NCI-H82 treated with DMSO at 0.1 percent for 48 hours (cell line): ENCODE results near the gene FUCA1.
"Not testable (repeated sequence)": the region's sequence is repeated elsewhere in the genome, so short reads cannot be mapped to it uniquely, and the experiment has no call there.

Source experiments
- DNase-seq: peaks from one replicate; lab custom pipeline; 2025; ENCODE audit not compliant: unreplicated experiment; lab: John Stamatoyannopoulos, UW

Gene FUCA1

GRCh38 chr1:23896491-23896890 lies 28.4 kb upstream of the FUCA1 start:
- DNase-seq, result no peak

- DNase-seq, result no peak
Observed at GRCh38 chr1:23895993-23896392, 27.9 kb upstream of the FUCA1 start.

GRCh38 chr1:23895082-23895481 lies 27.0 kb upstream of the FUCA1 start:
- no peak for DNase-seq

DNA sequence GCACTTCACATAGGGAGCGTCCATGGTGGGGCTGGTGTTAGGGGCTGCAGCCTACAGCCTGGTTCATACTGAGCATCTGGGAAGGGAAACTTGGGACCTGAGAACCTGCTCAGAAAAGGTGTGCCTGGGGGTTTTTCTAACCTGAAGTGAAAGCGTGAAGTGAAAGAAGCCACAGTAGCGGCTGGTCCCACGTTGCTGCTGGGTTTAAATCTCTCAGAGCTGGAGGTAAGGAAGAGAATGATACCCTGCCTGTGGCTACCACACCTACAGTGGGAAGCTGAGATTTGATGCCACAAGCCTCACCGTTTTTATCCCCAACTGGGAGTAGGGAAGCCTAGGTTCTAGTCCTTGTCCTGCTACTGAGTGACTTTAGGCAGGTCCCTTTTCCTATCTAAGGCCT lies 21.0 kb upstream of the FUCA1 start:
- no peak for DNase-seq

DNA sequence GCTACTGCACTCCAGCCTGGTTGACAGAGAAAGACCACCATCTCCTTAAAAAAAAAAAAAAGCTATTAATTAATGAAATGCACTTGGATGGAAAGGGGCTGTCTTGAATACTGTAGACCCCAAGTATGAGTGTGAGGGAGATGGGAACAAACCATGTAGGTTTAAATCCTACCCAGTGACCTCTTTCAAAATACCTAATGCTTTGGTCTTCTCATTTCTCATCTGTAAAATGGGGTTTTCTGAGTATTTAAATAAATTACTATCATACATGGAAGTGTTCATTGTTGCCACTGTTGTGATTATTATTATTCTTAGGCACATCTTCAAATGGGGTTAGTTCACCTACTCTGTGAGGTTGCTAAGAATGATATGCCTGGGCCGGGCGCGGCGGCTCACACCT lies 17.1 kb upstream of the FUCA1 start:
- no peak for DNase-seq

DNA sequence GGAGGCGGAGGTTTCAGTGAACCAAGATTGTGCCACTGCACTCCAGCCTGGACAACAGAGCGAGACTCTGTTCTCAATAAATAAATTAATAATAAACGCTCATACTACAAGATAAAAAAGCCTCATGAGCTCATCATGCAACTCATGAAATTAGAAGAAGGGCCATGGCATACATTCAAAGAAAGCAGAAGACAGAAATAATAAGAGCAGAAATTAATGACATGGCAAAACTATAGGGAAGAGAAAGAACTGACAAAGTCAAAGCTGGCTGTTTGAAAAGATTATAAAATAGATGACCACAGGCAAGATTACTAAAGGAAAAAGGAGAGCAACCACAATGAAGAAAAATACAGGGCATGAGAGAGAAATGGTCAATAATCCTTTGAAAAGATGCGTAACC lies 14.7 kb upstream of the FUCA1 start:
- DNase-seq, result no peak

- DNase-seq, result no peak
Observed at GRCh38 chr1:23879809-23880208, 11.7 kb upstream of the FUCA1 start.

GRCh38 chr1:23878668-23879067 lies 10.6 kb upstream of the FUCA1 start:
- DNase-seq, result no peak

DNA sequence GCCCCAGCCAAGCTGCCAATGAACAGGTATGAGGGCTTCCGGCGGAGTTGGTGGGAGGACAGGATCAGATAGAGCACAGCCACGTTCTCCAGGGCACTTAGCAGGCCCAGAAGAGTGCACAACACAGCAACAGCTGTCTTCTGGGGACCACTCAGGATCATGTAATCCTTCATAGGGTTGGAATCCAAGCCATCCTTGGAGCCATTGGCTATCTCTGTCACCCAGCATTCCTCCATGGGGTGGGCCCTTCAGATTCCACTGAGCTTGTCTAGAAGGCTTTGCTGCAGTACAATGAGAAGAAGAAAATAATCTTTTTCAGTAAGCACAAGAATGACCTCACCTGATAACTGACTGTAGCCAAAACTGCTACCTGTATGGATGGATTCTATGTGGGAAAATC lies 7.3 kb upstream of the FUCA1 start:
- no peak for DNase-seq

DNA sequence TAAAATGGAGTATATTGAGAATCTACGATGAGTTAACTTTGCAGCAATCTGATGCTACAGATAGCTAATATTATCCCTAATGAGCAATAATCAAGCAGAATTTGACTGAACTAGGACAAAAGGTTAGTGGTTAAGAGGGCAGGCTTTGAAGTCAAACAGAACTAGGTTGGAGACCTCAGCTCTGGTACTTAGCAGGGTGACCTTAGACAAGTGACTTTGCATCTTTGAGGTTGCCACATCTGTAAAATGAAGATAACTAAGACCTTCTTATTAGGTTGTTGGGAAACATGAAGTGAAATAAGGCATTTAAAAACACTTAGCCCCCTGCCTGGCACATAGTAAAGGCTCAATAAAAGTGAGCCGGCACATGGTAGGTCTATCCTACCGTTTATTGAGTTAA lies 4.3 kb upstream of the FUCA1 start:
- DNase-seq, result no peak

GRCh38 chr1:23869051-23869450 lies 961 bp upstream of the FUCA1 start:
- no peak for DNase-seq

DNA sequence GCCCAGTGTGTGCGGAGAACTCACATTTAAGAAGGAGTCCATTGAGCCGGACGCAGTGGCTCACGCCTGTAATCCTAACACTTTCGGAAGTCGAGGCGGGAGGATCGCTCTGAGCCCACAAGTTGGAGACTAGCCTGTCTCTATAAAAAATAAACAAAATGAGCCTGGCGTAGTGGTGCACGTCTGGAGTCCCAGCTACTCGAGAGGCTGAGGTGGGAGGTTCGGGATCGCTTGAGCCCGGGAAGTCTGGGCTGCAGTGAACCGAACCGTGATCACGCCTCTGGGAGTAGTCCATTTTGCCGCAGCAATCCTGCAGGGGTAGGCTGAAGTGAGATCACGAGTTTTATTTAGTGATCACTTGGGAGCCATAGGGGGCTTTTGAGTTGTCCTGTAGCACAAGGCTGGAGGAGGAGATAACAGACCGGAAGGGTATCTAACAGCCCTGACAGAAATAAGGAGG lies 497 bp upstream of the FUCA1 start:
- DNase-seq, result no peak

GRCh38 chr1:23867542-23867894 lies 572 bp downstream of the FUCA1 start:
- DNase-seq, result no peak

DNA sequence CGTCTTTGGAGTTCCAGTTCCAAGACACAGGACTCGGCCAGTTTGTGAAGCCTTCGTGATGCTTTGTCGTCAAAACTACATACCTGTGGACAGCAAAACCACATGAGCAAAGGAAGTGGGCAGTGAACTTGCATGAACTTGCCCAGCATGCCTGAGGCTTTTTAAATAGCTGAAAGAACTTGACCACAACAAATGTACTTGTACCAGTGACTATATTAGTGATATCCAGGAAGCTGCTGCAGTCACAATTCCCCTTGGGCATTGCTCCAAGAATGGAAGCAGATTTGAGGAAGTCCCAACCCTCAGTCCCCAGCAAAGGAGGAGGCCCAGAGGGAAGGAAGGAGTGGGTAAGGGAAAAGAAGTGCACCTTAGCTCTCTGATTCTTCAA lies 2.6 kb downstream of the FUCA1 start:
- no peak for DNase-seq

GRCh38 chr1:23864801-23865542 lies 3.1 kb downstream of the FUCA1 start:
- DNase-seq, result no peak

DNA sequence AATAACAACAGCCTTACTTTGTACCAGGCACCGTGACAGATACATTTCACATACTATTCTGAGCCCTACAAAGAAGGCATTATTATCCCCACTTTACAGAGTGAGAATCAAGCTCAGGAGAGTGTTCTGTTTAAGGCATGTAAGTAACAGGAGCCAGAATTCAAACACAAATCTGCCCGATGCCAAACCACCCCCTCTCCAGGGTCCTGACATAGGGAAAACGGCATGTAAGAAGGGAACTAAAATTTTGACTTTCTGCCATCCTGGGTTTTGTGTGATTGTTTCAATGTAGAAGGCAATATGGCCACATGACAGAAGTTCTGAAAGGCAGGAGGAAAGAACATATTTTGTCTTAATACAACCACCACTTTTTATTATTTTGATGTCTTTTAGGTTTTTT lies 5.5 kb downstream of the FUCA1 start:
- no peak for DNase-seq

DNA sequence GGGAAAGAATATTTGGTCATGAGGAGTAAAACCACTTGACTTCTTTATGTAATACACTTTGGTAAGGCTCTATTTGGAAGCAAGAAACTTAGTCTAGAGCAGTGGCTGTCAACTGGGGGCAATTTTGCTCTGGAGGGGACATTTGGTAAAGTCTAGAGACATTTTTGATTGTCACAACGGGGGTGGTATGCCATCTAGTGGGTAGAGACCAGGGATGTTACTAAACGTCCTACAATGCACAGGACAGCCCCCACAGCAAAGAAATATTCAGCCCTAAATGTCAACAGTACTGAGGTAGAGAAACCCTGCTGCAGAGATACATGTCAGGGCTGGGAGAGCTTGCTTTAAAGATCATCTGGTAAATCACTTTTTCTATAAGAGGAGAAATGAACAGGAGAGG lies 13.5 kb downstream of the FUCA1 start:
- DNase-seq, result no peak

GRCh38 chr1:23853124-23853523 lies 15.0 kb downstream of the FUCA1 start:
- DNase-seq, result not testable (repeated sequence)

DNA sequence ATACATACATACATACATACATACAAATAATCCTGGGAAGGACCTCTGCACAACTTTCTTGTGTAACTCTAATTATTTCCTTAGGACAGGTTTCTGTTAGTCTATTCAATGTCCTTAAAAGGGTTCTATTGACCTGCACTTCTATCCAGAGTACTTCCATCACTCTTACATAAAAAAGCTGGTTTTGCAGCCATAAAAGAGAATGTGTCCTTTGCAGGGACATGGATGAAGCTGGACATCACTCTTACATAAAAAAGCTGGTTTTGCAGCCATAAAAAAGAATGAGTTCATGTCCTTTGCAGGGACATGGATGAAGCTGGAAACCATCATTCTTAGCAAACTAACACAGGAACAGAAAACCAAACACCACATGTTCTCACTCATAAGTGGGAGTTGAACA lies 16.7 kb downstream of the FUCA1 start:
- DNase-seq, result not testable (repeated sequence)

GRCh38 chr1:23848673-23849616 lies 19.1 kb downstream of the FUCA1 start:
- DNase-seq, result no peak

- not testable (repeated sequence) for DNase-seq
Observed at GRCh38 chr1:23847482-23848095, 20.5 kb downstream of the FUCA1 start.

GRCh38 chr1:23845163-23845562 lies 22.9 kb downstream of the FUCA1 start:
- no peak for DNase-seq
